Measurements from ENCODE around the gene PFN3. TPM values are rescaled to one million over a fixed set of nuclear protein-coding genes. Genes with fewer than 3 reads are reported as not detected.
A peak's percentile ranks its signal among the peaks of the same experiment; 100 is the strongest.

Gene PFN3
- total RNA-seq, 4 donors from 2014 or later: not detected

- no peak for TF ChIP-seq CTCF (IDR thresholded peaks at IDR 0.05)
- ATAC-seq (ENCODE audit: low FRiP score) (no peak), DNase-seq (ENCODE audit: low spot score) (no peak)
Observed at GRCh38 chr5:177369645-177370440, 30.6 kb downstream of the PFN3 start.

DNA sequence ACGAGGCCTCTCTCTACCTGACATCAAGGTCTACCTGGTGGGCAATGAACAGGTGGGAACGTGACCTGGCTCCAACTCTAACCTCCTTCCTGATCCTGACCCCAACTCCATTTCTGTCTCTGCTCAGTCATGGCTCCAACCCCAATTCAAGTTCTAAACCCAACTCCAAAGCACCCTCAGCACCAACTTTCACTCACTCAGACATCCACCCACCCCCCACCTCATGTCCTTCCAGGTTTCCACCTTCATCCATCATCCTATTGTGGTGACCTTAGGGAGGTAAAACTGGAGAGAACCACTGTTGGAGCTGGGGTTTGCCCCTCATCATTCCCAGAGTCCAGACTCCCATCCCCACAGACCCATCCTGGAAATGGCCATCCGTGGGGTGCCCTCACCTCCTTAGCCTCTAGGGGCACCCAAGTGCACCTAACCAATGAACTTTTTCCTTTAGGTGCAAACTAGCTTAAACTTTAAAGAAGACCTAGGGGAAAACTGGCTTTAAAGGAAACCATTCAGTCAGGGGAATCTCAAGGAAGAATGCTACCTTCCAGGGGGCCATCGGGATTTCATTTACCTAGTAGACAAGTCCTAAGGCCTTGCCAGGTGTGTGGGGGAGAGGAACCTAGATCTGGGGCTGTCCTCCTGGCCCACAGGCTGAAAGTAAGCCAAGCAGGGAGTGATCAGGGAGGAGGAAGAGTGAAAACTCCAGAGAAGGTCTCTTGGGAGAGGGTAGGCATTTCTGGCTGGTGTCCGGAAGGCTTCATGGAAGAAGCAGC, 31.4 kb downstream of the PFN3 start:
- no peak for DNase-seq (ENCODE audit: low spot score)
- no peak for ATAC-seq (ENCODE audit: low FRiP score)
- TF ChIP-seq CTCF (IDR thresholded peaks at IDR 0.05): no peak

- no peak for TF ChIP-seq CTCF (IDR thresholded peaks at IDR 0.05)
- no peak for ATAC-seq (ENCODE audit: low FRiP score)
- no peak for DNase-seq (ENCODE audit: low spot score)
Observed at GRCh38 chr5:177367981-177368868, 32.2 kb downstream of the PFN3 start.

DNA sequence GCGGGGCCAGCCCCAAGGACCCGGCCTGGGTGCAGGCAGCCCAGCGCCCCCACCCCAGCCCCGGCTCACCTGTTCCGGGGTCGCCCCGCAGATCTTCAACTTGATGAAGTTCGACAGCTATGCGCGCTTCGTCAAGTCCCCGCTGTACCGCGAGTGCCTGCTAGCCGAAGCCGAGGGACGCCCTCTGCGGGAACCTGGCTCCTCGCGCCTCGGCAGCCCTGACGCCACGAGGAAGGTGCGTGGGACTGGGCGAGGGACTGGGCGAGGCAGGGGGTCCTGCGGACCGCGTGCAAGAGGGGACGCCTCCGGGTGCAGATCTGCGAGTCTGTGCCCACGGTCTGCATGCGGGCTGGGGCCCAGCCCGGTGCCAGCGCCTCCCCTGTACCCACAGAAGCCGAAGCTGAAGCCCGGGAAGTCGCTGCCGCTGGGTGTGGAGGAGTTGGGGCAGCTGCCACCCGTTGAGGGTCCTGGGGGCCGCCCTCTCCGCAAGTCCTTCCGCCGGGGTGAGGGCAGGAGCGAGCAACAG, 33.1 kb downstream of the PFN3 start:
- DNase-seq (ENCODE audit: low spot score) (no peak), ATAC-seq (ENCODE audit: low FRiP score) (no peak)
- TF ChIP-seq CTCF (IDR thresholded peaks at IDR 0.05): no peak

DNA sequence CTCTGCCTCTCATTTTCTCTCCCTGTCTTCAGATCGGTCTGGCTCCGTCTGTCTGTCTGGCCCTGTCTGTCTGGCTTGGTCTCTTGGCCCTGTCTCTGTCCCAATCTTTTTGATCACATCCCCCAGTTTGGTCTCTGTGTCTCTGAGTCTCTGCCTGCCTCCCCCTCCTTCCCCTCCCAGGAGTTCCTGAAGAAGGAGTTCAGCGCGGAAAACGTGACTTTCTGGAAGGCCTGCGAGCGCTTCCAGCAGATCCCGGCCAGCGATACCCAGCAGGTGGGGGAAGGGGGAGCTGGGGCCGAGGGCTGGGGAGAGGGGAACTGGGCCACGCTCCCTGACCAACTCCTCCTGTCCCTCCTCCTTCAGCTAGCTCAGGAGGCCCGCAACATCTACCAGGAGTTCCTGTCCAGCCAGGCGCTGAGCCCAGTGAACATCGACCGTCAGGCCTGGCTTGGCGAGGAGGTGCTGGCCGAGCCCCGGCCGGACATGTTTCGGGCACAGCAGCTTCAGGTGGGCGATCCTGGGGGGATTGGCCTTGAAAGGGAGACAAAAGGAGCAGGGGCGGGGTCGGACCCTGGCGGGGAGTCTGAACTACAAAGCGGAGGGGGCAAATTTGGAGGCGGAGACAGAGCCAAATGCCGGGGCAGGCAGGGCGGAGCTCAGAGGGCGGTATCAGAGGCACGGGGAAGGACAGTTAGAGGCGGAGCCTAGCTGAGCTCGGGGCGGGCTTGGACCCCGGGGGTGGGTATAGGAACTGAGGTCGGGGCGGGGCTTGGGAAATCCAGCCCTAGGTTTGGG, 33.7 kb downstream of the PFN3 start:
- TF ChIP-seq CTCF (IDR thresholded peaks at IDR 0.05): no peak
- ATAC-seq (ENCODE audit: low FRiP score): peak; percentile 87
- peak; percentile 50 for DNase-seq (ENCODE audit: low spot score)
